NCI-H2171 (cell line): ENCODE results near the gene BNC2.

Source experiments
- DNase-seq: peaks from one replicate; lab custom pipeline; 2025; lab: John Stamatoyannopoulos, UW

The BNC2 gene

DNA sequence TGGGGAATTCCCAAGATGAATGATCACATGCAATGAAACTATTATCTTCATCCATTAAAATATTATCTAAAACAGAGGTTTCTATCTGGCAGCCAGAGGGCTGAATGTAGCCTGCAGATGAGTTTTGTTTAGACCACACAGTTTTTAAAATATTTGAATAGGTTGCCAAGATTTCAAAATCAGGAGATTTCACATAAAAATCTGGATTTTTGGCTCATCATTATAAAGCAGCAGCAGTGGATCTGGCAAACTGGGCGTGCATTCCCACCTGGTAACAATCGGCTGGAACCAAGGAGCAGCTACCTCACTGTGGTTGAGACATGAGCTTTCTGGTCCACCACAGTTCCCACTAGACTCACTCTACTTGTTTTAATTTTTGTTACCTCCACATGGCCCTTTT lies 155.1 kb downstream of the BNC2 start:
- DNase-seq, result no peak

DNA sequence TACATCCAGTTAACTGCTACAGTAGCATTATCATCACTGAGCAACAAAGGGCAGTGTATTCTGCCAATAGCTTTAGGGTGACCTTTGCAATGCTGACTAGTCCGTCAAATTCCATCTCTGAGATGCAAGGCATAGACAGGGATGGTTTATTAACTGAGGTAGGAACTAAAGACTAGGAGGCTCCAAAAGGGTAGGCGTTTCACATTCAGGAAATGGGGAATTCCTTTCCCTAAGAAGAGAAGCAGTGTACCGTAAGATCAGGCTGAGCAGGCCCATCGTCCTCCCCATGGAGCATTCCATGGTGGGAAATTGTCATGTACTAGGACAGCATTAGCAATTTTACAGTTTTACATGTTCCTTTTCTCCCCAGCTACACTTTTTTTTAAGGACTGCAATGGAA lies 157.7 kb downstream of the BNC2 start:
- DNase-seq, result no peak

DNA sequence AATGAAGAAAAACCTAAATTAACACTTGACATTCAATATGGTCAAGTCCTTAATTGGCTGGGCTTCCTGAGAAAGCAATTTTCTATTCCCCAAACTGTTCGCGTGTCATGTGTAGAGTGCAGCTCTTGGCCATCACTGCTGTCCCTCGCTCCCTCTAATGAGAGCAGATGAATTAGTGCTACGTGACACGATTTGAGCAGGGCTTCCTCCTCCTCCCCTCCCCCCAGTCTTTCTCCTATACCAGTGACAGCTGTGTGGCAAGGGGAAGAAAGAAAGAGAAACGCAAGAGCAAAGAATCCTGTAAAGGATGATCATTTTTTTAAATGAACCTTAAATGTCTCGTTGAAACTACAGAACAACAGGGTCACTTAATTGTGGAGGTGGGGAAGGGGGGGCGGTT lies 159.6 kb downstream of the BNC2 start:
- peak; percentile 43 for DNase-seq

DNA sequence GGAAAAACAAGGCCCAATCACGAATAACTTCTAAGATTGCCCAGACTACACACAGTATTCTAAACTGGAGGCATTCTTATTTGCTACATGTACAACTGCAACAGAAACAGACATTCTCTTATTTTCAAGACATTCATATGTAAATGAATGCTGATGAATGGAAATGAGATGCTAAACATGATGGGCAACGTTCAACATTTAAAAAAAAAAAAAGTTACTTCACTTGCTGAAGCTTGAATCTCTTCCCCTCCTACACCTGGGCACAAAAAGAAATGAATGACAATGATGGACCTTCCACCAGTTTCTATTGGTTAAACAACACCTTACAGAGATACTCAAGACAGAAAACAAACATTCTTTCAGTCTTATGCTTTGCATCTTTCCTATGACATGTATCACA lies 160.5 kb downstream of the BNC2 start:
- no peak for DNase-seq

DNA sequence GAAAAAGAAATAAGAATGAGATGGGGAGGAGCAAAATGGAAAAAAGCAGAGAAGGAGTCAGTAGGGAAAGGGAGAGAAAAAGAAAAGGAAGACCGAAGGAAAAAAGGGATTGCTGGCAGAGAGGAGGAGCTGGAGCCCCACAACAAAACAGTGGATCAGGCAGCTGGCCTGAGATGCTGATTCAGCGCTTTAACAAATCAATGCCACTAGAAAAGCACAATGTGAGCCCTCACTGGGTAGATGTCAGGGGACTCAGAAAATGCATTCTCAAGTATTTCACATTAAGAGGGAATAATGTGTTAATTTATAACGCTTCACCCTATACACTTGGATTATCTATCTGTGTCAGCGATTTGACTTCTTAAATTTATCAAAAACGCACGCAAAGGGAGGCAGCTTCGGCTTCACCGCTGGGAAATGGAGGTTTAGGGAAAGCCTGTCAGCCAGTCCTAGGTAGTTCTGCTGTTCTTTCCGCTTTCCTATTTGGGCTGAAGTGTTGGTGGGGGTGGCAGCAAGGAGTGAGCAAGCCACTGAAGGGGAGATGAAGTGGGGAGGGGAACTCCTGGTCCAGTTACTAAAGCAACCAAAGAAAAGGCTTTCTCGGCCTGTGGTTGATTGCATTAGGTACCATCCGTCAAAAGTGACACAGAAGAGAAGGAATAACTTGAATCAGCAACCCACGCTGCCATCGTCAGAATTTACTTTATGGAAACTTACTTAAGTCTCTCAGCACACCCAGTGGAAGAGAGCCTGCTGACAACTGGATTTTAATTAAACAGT lies 161.6 kb downstream of the BNC2 start:
- DNase-seq, result no peak

DNA sequence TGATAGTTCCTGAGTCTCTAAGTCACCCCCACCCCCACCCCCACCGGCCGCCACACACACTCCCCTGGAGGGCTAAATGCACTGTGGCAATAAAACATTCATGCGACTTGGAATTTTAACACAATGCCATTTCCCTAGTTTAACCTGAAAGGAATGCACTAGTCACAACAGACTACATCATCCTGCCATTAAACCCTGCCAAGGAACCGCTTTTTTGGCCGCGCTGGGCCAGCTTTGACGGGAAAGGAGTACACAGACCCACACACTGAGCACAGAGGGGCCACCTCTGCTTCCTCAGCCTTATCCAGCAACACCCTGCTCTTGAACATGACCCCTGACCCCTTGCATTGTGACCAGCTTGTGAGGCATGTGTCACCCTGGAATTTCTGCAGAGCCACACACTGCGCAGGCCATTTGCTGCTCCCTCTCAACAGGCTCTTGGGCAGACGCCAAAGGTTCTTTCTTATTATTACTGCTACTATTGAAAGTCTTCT lies 165.3 kb downstream of the BNC2 start:
- DNase-seq, result no peak

DNA sequence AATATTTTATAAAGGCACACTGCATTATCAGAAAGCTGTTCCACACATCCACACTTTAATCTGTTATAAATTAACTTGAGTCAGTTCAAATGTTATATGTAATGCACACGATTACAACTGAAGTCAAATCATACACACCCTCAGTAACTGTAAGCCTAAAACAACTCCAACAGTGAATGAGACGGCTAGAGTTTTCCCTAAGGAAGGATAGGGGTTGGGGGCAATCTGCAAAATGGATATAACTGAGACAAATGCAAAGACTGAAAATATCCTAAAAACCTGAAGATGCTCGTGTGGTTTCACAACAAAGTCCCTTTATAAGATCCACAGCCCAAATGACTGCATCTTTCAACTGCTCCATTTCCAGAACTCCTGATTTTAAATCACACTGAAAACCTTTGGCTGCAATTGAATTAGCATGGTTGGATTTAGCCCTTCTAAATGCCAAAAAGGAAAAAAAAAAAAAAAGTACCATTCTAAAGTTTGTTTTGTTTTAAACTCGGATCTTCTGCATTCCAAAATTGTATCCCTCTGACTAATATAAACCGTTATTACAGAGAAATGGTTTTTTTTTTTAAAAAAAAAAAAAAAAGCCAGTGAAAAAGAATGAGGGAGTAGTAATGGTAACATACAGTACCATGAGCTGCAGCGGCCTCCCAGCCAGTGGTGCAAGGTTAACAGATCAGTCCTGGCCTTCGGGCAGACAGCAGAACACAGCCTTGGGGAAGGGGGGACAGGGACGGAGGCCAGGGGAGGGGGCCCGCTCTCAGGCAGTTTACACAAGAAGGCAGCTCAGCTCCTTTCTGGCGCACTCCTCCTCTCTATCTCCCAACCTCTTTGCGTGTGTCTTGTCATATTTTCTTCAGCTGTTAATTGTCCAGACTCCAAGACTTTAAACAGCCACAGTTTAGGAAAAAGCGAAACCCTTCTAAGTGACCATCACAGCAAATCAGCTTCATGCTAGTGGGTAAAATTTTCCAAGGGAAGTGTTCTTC lies 166.1 kb downstream of the BNC2 start:
- no peak for DNase-seq

DNA sequence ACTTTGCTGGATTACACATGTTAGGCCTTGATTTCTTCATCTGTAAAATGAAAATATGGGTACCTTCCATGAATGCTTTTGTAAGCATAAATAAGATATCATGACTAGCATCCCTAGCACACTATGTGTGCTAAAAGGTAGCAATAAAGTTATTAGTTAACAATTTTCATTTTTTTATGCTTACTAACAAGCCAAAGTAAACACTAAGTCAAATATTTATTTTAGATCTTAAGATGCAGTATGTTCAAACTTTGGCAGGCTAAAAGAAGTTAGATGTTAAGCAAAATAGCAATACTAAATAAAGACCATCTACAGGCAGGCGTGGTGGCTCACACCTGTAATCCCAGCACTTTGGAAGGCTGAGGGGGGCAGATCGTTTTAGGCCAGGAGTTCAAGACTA lies 169.1 kb downstream of the BNC2 start:
- DNase-seq, result no peak

DNA sequence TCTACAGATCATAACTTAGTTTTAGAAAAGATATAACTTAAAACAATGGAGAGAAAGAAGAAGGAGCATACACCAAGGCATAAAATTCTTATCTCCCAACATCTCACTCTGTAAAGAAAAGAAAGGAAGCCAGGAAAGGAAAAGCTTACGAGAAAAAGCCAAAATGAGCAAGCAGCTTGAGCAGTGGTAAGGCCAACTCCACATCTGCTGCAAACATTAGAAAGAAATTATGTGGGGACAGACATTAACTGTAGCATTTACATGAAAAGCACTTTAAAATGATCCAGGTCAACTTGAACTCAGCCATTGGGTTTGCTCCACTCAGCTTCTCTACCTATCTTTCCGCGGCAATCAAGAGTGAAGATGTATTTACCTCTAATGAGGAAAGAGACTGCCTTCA lies 176.9 kb downstream of the BNC2 start:
- no peak for DNase-seq

DNA sequence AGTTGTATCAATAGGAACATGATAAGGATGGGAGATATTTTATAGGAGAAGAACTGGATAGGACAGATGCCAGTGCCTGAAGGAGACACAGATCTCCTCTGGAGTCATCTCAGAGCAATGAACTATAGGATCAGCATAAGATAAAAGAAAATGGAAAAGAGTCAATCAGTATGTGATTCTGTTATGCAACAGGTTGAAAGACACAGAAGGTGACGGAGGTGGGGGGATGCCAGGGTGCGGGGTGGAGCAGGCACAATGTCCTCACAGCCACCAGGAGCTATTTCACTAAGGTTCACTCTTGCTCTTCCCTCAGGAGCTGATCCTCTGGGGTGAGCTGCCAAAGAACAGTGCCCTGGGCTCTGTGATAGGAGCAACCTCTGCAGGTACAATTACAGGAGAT lies 179.8 kb downstream of the BNC2 start:
- DNase-seq, result no peak

DNA sequence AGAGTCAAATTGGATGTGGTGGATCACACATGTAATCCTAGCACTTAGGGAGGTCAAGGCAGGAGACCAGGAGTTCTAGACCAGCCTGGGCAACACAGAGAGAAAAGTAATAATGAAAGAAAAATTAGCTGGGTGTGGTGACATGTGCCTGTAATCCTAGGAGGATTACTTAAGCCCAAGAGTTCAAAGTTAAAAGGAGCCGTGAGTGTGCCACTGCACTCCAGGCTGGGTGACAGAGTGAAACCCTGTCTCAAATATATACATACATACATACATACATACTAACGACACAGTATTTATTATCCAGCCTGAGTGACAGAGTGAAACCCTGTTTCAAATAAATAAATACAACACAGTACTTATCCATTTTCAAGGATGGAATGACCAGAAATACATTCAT lies 180.3 kb downstream of the BNC2 start:
- DNase-seq, result no peak

DNA sequence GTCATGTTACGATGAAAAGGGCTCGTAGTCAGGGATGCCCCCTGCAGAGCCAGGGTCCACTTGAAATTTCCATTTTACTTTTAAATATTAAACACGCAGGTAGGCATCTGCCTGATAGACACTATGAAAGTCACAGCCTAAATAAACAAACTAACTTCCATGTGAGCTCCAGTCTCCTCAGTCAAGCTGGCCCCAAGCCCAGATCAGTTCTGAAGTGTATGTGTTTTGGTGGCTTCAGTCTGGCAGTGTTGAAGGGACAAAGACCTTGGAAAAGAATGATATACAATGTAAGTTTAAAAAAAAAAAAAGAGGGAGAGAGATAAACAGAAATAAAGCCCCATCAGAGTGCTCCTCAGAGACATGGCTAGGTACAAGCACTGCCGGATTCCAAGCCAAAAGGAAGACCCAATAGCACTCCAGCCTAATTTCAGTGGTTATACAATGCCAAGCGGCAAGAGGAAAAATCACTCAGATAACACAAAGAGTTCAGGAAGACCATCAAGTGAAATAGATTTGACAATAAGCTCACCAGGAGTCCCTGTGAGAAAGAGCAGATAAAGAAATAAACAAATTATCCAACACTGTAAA lies 181.0 kb downstream of the BNC2 start:
- peak; percentile 22 for DNase-seq

DNA sequence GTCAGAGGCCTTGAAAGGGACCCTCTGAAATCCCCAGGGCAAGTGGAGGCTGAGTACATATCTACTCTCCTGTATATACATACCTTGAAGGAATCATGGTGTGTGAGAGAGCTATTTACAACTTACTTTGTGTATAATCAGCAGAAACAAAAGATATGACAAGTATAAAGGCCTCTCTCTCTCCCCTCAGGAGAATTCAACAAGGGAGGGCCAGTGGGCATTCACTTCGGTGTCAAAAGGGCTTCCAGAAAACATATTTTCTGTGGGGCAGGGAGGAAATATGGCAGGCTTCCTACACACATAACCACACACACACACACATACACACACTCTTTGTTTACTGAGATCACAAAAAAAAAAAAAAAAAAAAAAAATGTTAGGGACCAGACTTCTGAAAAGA lies 181.7 kb downstream of the BNC2 start:
- no peak for DNase-seq

DNA sequence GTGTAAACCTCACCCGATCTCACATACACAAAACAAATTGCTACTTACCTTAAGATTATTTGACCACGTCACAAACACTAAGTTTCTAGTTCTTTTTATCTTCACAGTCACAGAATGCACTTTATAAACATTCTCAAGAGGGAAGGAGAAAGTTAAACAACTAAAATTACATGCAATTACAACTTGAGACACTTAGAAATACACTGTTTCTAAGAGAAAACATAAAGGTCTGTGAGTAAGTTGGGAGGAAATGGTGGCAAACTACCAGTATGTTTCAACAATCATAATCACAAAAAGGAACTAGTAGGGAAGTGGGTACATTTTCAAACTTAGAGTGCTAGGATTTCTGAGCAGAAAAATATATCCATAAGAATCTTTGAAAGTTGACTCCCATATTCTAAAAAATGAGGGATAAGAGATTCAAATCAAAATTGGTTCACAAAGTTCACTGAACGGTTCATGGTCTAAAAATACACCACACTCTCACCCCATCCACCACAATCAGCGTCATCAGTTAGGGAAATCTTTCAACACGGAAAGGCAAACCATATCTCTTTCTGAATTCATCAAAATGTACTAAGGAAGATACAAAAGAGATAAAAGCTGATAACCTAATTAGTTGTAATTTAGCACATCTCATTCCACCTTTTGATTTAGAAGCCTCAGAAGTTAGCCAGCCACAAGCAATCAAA lies 182.6 kb downstream of the BNC2 start:
- DNase-seq, result no peak

DNA sequence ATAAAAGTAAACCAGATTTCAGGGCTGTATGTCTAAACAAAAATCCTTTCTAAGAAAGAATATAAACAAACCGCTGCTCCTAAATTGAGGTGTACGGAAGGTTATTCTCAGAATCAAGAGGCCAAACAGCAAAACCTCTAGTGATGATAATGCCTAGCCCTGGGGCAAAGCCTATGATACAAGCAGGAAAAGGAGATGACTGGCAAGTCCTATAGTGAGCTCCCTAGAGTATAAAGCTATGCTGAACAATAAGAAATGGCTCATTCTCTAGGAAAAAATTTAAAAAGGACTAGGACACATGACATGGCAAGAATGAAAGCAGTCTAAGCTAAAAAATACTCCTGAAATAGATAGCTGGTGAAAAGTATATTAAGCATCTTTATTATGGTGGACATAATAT lies 187.1 kb downstream of the BNC2 start:
- no peak for DNase-seq

DNA sequence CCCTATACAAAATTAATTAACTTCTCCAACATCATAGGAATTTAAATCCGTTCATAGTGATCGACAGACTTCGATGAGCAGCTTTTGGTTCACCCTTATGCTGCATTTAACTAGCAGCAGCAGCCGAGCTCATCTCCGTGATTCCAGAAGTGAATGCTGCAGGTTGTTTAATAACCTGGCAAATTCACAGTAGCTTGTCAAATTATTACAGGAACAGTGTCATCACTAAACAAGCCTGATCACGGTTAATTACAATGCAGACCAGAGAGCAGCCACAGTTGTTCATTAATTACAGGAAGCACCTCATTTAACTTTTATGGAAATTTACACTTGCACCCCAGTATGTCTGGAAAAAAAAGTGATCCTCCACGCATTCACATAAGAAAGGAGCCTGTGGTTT lies 188.2 kb downstream of the BNC2 start:
- DNase-seq, result no peak

DNA sequence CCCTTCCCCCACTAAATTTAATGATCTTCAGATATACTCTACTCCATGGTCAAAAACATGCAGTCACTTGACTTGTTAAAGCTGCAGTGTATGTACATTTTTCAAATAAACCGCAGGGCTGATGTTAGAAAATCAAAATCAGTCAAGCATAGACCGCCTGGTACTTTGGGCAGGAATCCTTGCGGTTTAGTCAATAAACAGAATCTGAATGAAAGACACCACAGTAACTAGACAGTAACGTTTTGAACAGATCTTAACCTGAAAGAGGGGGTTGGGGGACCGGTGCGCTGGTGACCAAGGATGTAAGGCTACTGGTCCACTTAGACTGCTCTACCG lies 188.8 kb downstream of the BNC2 start:
- no peak for DNase-seq

DNA sequence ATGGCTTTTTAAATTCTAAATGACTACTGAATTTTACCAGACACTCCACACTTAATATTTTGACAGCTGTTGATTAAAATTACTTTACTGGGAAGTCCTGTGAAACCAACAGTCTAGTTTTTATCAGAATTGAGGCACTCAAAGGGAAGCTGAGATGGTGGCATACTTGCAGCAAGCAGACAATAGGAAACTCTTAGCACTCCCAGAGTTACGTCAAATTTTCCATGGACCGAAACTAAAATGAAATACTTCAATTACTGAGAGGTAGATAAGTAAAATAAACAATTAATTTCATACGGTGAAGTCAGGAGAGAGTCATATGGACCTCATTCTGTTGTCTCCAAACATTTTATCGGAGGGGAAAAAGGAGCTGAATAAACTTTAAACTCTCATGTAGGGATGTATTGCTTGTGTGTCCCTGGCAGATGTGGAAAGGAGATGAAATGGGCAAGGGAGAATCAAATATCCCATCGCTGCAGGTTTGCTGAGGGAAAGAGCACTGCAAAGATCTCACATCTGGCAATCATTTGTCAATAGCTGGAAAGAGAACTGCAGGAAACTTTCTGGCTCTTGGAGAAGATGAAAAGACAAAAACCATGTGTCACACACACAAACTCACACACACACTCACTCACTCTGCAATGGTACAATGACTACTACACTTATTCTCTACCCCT lies 189.4 kb downstream of the BNC2 start:
- no peak for DNase-seq

DNA sequence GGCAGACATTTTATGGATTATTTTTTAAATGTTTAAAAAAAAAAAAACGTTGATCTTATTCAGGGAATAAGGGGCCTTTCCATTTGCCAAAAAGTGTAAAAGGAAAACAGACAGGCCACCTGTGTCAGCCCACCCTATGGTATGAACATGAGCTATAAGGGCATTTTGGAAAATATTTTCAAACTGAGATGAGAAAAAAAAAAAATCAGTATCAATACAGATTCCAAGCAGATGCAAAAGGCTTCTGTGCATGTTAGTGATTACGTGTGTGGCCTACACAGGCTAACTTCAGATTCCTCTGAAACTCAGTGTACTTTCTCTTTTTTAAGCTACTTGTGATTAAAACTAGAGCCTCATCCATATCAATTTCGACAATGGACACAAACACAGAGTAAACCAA lies 189.9 kb downstream of the BNC2 start:
- DNase-seq, result no peak

DNA sequence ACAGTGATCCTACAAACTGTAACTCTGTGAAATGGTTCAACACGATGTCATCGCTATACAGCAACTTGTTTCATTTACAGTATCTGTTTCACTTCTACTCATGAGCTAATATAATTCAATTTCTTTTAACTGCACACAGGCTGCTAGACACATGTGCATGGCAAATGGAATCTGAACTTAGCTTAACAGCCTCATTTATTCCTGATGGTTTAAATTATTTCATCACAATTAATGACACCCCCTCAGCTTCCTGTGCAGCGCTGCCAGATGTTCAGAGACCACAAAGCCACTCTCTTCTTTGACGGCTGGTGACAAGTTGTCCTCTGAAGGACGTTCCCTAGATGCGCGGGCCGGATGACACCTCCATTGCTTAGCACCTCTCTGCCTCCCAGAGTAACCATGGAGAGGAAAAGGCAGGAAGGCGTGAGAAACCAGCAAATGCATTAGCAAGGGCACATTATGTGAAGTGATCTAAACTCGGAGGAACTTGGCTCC lies 191.1 kb downstream of the BNC2 start:
- no peak for DNase-seq

DNA sequence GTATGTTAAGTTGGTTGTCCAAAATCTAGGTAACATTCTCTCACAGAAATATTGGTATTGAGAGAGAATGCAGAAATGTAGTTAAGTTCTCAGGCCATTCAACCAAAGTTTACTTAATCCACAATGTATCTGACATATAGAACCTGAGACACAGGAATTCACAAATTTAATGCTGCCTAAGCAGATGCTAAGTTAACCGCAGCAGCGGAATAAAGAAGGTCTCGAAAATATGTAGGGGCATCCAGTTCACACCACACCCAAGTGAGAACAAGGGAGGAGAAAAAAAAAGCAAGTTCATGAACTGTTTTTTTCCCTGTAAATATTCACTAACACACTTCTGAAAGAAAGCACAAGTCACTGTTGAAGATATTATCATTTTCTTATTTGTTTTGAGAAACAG lies 194.0 kb downstream of the BNC2 start:
- no peak for DNase-seq
